Measurements from ENCODE around the gene SIX2.

SIX2 gene

GRCh38 chr2:45002686-45003085, 6.6 kb downstream of the SIX2 start:
- no peak for DNase-seq (ENCODE audit: low read depth, low spot score)

GRCh38 chr2:45001869-45002385, 7.3 kb downstream of the SIX2 start:
- DNase-seq (ENCODE audit: low read depth, low spot score) = no peak

DNA sequence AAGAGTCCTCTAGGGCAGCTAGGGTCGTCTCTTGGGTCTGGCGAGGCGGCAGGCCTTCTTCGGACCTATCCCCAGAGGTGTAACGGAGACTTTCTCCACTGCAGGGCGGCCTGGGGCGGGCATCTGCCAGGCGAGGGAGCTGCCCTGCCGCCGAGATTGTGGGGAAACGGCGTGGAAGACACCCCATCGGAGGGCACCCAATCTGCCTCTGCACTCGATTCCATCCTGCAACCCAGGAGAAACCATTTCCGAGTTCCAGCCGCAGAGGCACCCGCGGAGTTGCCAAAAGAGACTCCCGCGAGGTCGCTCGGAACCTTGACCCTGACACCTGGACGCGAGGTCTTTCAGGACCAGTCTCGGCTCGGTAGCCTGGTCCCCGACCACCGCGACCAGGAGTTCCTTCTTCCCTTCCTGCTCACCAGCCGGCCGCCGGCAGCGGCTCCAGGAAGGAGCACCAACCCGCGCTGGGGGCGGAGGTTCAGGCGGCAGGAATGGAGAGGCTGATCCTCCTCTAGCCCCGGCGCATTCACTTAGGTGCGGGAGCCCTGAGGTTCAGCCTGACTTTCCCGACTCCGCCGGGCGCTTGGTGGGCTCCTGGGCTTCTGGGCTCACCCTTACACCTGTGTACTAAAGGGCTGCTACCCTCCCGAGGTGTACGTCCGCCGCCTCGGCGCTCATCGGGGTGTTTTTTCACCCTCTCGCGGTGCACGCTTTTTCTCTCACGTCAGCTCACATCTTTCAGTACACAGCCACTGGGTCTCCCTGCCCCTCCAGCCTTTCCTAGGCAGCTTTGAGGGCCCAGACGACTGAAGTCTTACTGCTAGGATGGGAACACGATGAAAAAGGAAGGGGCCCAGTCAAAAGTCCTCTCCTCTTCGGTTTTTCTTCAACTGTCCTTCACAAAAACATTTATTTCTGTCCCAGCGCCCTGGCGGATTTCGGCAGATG, 8.1 kb downstream of the SIX2 start:
- peak; percentile 52 for DNase-seq (ENCODE audit: low read depth, low spot score)

DNA sequence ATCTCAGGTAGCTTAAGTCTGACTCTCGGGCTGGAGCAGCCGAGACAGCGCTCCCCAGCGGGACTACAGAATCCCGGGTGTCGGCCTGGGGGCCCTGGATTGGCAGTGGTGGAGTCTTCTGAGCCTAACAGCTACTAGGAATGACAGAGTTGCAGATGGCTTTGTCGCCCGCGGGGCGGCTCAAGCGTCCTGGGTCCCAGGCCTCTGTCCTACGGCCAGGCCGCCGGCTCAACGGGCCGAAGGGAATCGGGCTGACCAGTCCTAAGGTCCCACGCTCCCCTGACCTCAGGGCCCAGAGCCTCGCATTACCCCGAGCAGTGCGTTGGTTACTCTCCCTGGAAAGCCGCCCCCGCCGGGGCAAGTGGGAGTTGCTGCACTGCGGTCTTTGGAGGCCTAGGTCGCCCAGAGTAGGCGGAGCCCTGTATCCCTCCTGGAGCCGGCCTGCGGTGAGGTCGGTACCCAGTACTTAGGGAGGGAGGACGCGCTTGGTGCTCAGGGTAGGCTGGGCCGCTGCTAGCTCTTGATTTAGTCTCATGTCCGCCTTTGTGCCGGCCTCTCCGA, 8.8 kb downstream of the SIX2 start:
- peak; percentile 75 for DNase-seq (ENCODE audit: low read depth, low spot score)

- no peak for DNase-seq (ENCODE audit: low read depth, low spot score)
Measured at GRCh38 chr2:44999540-44999939, 9.7 kb downstream of the SIX2 start.

- DNase-seq (ENCODE audit: low read depth, low spot score) = no peak
Measured at GRCh38 chr2:44997963-44998362, 11.3 kb downstream of the SIX2 start.

GRCh38 chr2:44996356-44996755, 12.9 kb downstream of the SIX2 start:
- no peak for DNase-seq (ENCODE audit: low read depth, low spot score)

GRCh38 chr2:44994377-44994776, 14.9 kb downstream of the SIX2 start:
- no peak for DNase-seq (ENCODE audit: low read depth, low spot score)

DNA sequence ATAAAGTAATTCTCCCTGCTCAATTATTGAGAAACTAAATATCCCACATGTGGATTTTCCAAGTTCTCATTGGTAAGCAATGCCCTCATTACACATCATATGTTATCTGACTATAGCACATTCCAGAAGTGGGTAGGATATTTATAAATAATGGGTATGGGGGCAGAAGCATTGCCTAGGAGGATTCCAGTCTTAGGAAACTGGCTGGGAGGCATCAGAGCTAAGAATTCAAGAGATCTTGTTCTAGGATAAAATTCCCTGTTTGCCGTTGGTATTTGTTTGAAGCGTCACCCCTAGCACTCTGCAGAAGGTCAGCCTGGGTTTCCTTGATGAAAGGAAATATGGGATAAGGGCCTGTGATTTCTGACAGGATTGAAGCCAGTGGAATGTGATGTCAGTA, 20.1 kb downstream of the SIX2 start:
- no peak for DNase-seq (ENCODE audit: low read depth, low spot score)

DNA sequence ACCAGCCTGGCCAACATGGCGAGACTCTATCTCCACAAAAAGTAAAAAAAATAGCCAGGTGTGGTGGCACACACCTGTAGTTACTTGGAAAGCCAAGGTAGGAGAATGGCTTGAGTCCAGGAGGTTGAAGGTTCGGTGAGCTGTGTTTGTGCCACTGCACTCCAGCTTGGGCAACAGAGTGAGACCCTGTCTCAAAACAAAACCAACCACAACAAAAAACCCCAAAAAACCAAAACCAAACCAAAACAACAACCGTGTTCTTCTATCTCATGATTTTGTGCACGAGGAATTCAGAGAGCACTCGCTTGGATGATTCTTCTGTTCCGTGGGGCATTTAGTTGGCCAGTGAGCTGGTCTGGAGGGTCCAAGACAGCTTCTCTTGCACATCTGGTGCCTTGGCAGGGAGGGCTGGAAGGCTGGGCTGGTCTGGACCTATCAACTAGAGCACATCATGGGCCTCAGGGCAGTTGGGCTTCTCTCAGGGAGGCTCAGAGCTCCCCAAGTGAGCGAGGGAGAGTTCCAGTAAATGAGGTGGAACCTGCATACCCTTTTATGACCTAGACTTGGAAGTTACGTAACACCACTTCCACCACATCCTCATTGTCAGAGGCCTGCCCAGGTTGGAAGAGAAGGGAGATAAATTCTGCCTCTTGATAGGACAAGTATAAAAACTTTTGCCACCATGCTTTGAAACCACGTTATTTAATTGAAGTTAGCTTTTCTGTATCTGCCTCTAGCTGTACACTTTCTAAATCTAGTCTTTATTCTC, 25.2 kb downstream of the SIX2 start:
- DNase-seq (ENCODE audit: low read depth, low spot score) = no peak

GRCh38 chr2:44981714-44982108, 27.5 kb downstream of the SIX2 start:
- peak; percentile 82 for DNase-seq (ENCODE audit: low read depth, low spot score)

DNA sequence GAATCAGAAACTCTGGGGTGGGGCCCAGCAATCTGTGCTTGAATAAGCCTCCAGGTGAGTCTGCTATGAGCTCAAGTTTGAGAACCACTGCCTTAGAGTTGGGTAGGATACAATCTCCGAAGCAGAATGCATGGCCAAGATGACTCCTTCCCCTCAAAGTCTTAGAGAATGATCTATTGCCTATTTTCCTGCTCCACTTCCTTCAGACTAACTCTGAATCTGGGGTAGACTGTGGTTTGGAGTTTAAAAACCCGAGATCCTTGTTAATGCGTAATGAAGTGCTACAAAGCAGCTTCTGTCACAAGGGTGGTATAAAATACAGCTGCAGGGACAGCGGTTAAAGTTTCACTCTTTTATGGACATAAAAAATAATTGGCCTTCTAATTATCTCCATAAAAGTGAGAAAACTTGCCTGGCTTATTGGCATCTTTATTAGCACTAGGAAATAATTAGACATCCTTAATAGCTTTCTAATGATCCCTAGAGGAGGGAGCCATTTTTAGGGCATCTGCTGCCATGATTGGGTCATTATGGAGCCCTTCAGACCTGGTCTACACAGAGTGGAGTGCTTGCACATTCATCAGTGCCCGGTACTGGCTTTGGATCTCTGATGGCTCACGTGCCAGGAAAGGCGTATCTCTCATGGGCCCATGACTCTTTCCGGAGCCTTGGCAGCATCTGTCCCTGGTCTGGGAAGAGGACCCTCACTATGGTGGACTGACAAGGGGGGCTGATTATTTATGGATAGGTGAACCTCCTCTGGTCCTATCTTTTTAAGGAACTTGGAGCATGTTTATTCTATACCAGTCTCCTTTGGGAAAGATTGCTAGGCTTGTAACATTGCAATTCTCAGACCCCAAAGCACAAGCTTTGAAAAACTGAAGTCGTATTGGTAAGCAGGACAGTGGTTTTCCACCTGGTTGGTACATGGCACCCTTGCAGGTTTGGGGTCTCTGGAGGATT, 28.2 kb downstream of the SIX2 start:
- no peak for DNase-seq (ENCODE audit: low read depth, low spot score)

- no peak for DNase-seq (ENCODE audit: low read depth, low spot score)
Measured at GRCh38 chr2:44979581-44979980, 29.7 kb downstream of the SIX2 start.

GRCh38 chr2:44975571-44976450, 33.4 kb downstream of the SIX2 start:
- DNase-seq (ENCODE audit: low read depth, low spot score) = peak; percentile 83

DNA sequence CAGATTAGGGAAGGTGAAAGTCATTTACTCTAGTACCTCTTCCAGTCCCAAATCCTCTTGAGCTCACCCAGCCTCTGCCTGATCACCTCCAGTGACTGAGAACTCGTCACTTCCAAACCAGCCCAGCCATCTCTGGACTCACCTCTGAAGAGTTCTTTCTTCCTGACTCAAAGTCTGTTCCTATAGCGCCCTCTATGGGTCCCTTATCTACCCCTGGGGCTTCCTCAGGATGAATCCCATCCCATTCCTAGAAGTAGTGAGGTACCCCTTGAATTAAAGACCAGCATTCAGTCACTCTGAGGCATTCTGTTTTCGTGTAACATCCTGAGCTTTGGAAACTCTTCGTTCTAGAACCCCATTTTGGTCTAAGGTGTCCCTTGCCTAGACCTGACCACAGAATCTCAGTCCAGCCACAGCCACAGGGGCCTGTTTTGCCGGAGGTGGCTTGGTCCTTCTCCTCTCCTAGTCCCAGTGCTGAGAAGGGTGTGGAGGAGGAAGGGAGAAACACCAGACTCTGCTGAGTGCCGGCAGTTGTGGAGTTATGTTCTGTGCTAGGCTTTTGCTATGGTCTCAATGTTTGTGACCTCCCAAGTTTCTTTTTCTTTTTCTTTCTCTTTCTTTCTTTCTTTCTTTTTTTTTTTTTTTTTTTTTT, 35.1 kb downstream of the SIX2 start:
- peak; percentile 71 for DNase-seq (ENCODE audit: low read depth, low spot score)

DNA sequence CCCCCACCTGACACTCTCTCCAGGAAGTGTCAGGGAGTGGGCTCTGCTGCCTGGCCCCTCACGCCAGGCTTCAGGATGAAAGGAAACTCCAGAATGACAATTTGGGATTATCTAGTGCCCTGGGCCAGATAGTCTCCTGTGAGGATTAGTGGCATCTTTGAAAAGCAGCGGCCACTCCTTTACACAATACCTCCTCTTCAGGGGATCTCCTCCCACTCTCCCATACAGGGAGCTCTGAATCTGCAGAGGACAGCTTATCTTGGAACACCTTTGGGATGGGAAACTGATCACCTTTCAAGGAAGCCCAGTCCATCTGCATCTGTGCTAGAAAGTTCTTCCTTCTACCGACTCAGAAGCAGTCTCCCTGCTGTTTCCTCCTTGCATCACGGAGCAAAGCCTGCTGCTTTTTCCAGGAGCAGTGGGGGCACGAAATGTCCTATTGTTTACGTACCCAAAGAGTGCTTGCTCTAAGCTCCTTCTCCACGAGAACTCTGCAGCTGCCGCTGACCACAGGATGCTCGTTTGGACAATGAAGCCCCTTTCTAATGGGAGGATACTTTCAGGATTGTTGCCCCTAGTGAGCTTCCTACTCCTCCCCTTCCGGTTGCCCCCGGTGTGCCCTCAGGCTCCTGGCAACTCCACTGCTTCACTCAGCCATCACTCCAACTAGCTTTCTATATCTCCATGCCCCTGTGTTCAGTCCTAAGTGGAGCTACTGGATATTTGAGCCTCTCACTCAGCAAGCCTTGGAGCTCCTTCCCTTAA, 36.3 kb downstream of the SIX2 start:
- peak; percentile 63 for DNase-seq (ENCODE audit: low read depth, low spot score)

DNA sequence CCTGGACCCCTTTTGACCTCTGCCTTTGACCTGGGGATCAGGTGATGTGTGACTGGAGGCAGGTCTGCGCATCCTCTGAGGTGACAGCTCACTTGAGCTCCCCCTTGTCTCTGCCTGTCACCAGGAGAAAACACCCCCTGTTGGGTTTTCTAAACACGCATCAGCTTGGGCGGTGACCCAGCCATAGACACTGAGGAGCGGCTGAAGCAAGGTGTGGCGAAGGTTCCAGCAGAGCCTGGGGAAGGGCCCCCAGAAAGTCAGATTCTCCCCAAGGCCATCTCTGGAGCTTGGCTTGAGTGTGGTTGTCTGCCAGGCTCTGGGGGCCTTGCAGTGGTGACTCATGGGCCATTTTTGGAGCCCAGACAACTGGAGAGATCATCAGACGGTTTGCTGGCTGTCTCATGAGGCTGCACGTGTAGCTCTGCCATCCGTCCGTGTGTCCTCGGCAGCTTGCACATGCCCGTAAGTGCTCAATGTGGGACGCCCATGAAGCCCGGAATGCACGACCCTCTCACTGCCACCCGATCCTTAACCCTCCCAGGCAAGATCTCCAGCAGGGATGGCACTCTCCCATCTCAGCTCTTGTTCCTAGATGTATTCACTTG, 38.3 kb downstream of the SIX2 start:
- DNase-seq (ENCODE audit: low read depth, low spot score) = no peak

GRCh38 chr2:44969936-44970335, 39.3 kb downstream of the SIX2 start:
- DNase-seq (ENCODE audit: low read depth, low spot score) = no peak

Data from ELF-1 (cell line).